Uterus (tissue), 4 donors: Measurements from ENCODE around the gene PIEZO2. TPM values are rescaled to one million over a fixed set of nuclear protein-coding genes. Genes with fewer than 3 reads are reported as not detected.

Experiments used
- DNase-seq, 2 donors: peaks; one replicate each; pipeline ENCODE4 v3.0.0-alpha.2; 2019 to 2020
- H3K27ac ChIP-seq, 2 donors: fragments of 200-600 bp; sonication (generic); 1 replicate in 1 of 2; 2 replicates in 1 of 2; pipeline ENCODE4 v1.5.1; 2016 to 2018
- H3K27me3 ChIP-seq, 2 donors: fragments of 200-600 bp; sonication (generic); one replicate each; pipeline ENCODE4 v1.5.1; 2018 to 2019; ENCODE audit warnings: control low read depth in 1 of 2
- H3K36me3 ChIP-seq, 2 donors: fragments of 200-600 bp; sonication (generic); one replicate each; pipeline ENCODE4 v1.5.1; 2019; ENCODE audit warnings: control low read depth in 1 of 2
- H3K4me1 ChIP-seq, 2 donors: fragments of 200-600 bp; sonication (generic); one replicate each; pipeline ENCODE4 v1.5.1; 2018 to 2019; ENCODE audit warnings: control low read depth in 1 of 2
- H3K4me3 ChIP-seq, 2 donors: fragments of 200-600 bp; sonication (generic); 1 replicate in 1 of 2; 2 replicates in 1 of 2; pipeline ENCODE4 v1.5.1; 2018 to 2019; ENCODE audit warnings: mild to moderate bottlenecking in 1 of 2
- H3K9me3 ChIP-seq, 2 donors: fragments of 200-600 bp; sonication (generic); one replicate each; pipeline ENCODE4 v1.5.1; 2019; ENCODE audit warnings: control low read depth in 1 of 2
- CTCF ChIP-seq, 4 experiments: fragments of 200-600 bp in 2 of 4; fragments of 450-650 bp in 2 of 4; sonication (generic) in 2 of 4; IDR thresholded peaks; one replicate each; pipeline ENCODE4 v1.5.1; 2016 to 2019; ENCODE audit warnings: antibody characterized with exemption in 4 of 4, mild to moderate bottlenecking in 2 of 4, moderate library complexity in 1 of 4
- POLR2A ChIP-seq, 2 donors: fragments of 450-650 bp; IDR thresholded peaks; one replicate each; pipeline ENCODE4 v1.6.1; 2016; ENCODE audit warnings: antibody characterized with exemption in 2 of 2, mild to moderate bottlenecking in 1 of 2, moderate library complexity in 1 of 2
- intact Hi-C: fragments of 100-400 bp; cut with DNase I; formaldehyde crosslinking; loops from one replicate; pipeline ENCODE4 v1.15.1; 2023; ENCODE audit warnings: low total_unique reads
- total RNA-seq, 4 donors: library from RNA; depleted of rRNA in 3 of 4; stranded (reverse); fragments of >200 nt in 3 of 4; gene quantifications; one replicate each; pipeline versions ENCODE4 v1.1.0 to v1.2.4, GENCODE V29; 2014 to 2023
- donor health status: DM: yes; HTN: yes; CAD: no.

PIEZO2 gene
- total RNA-seq, 4 donors from 2014 or later: 1.8 to 42.8 (median 5.6) TPM

DNA sequence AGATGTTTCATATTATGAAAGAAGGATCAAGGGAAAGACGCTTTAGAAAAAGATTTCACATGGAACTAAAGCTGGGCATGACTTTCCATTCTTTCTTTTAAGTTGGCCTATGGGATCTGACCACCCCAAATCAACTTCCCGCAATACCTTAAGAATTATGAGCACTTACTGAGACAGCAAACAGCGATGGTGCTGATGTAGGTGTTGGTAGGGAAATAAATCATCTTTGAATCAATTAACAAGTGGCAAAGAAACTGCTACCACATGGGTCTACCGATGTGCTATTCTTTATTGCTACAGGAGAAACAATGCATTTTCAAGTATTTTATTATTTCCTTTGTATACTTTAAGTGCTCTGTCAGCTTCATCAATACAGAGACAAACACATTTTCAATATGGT, 239.6 kb downstream of the PIEZO2 start:
- DNase-seq: no peak

DNA sequence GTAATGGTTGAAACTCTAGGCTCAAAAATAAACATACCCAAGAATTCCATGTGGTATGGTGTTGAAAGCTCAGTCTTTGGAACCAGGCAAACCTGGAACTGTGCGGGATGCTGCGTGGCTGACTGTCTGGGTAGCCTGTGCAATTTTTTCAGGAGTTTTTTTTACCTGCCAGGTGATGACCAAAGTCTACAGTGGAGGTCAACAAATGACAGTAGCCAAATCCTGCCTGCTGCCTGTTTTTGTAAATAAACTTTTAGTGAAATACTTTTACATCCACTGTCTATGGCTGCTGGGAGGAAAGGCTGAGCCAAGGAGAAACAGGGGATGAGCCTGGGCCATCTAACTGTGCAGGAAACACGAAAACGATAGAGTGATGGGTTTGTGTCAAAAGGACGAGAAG, 240.6 kb downstream of the PIEZO2 start:
- Histone ChIP-seq H3K27ac (no peak overlapping the region), H3K4me1 (no peaks in the 10 kb centered on the region), H3K36me3 (no peaks in the 10 kb centered on the region), H3K9me3 (no peaks in the 10 kb centered on the region), H3K4me3 (no peak overlapping the region), H3K27me3 (no peaks in the 10 kb centered on the region)
- DNase-seq: no peak
- intact Hi-C loops: no loop called here
- no peak for TF ChIP-seq POLR2A (IDR thresholded peaks at IDR 0.05)
- TF ChIP-seq CTCF (IDR thresholded peaks at IDR 0.05): no peak

More for the DNA sequence above, 239.6 kb downstream of the PIEZO2 start:
- no peak overlapping the region for H3K27ac ChIP-seq
- H3K9me3 ChIP-seq: no peaks in the 10 kb centered on the region
- TF ChIP-seq CTCF (IDR thresholded peaks at IDR 0.05) (no peak), POLR2A (IDR thresholded peaks at IDR 0.05) (no peak)
- no peaks in the 10 kb centered on the region for H3K4me1 ChIP-seq
- no peak overlapping the region for H3K4me3 ChIP-seq
- intact Hi-C loops: no loop called here
- H3K27me3 ChIP-seq: no peaks in the 10 kb centered on the region
- no peaks in the 10 kb centered on the region for H3K36me3 ChIP-seq

- DNase-seq: no peak
- no peak for TF ChIP-seq POLR2A (IDR thresholded peaks at IDR 0.05)
- TF ChIP-seq CTCF (IDR thresholded peaks at IDR 0.05): no peak
- Histone ChIP-seq H3K4me3 (no peak overlapping the region), H3K4me1 (no peaks in the 10 kb centered on the region), H3K36me3 (no peaks in the 10 kb centered on the region), H3K27ac (no peak overlapping the region), H3K9me3 (no peaks in the 10 kb centered on the region), H3K27me3 (no peaks in the 10 kb centered on the region)
- intact Hi-C loops: no loop called here
These were observed 241.6 kb downstream of the PIEZO2 start for GRCh38 chr18:10907749-10908148.

- Histone ChIP-seq H3K4me3 (no peak overlapping the region), H3K36me3 (no peaks in the 10 kb centered on the region), H3K9me3 (no peaks in the 10 kb centered on the region), H3K27me3 (no peaks in the 10 kb centered on the region), H3K4me1 (no peaks in the 10 kb centered on the region), H3K27ac (no peak overlapping the region)
- TF ChIP-seq CTCF (IDR thresholded peaks at IDR 0.05): no peak
- no peak for TF ChIP-seq POLR2A (IDR thresholded peaks at IDR 0.05)
- DNase-seq: no peak
- intact Hi-C loops: no loop called here
These were observed 248.0 kb downstream of the PIEZO2 start for GRCh38 chr18:10901329-10901728.

DNA sequence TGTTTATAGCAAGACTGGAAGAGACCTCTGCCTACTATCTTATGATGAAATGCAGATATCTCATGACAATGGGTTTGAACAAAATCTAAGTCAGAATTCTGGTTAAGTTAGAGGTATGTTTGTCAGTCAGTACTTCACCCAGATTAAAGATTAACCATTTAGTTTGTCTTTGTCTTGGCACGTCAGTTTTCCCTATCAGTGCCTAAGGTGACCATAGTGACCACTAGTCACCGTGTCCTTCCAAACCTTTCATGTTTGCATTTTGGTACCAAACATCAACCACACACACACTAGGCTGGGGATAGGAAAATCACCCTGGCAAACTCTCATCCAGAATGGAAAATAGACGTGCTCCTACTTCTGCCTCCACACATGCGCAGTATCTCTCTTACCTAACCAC, 248.9 kb downstream of the PIEZO2 start:
- intact Hi-C loops: no loop called here
- DNase-seq: no peak
- H3K36me3 ChIP-seq: no peaks in the 10 kb centered on the region
- no peaks in the 10 kb centered on the region for H3K9me3 ChIP-seq
- H3K4me3 ChIP-seq: no peak overlapping the region
- no peak for TF ChIP-seq POLR2A (IDR thresholded peaks at IDR 0.05)
- TF ChIP-seq CTCF (IDR thresholded peaks at IDR 0.05): no peak
- no peak overlapping the region for H3K27ac ChIP-seq
- H3K4me1 ChIP-seq: no peaks in the 10 kb centered on the region
- no peaks in the 10 kb centered on the region for H3K27me3 ChIP-seq
